ENCODE measurements around the gene TSHZ3.

Gene TSHZ3

DNA sequence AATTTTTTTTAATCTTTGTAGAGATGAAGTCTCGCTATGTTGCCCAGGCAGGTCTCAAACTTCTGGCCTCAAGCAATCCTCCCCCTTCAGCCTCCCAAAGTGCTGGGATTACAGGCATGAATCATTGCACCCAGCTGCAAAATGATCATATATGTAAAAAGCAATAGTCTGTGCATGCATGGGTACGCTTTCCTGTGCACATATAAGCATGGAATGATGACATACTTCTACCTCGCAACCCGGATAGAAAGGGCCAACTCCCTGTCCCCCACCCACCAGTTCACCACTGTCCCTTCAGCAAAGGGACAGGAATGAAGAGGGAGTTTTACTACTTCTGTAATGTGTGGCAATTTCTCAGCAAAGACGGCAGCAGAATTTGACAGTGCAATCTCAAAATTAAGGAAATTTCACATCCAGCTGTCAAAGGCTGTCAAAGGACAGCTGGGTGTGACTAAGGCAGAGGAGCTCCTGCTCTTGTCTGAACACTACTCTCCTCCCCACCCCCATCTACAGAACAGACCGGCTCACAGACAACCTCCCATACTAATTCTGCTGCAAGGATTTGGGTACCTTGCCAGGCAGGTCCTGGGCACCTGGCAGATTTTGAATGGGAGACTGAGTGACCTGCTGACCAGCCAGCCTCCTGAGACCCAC, 95.6 kb downstream of the TSHZ3 start:
- H3K4me3 ChIP-seq (ENCODE audit: low read depth, low read length) = no peak overlapping the region
- TF ChIP-seq POLR2A (IDR thresholded peaks at IDR 0.05; ENCODE audit: extremely low read depth, insufficient read length) = no peak
- TF ChIP-seq MYC (IDR thresholded peaks at IDR 0.05; ENCODE audit: low read depth, low read length) = no peak
- TF ChIP-seq, protein P1, sequence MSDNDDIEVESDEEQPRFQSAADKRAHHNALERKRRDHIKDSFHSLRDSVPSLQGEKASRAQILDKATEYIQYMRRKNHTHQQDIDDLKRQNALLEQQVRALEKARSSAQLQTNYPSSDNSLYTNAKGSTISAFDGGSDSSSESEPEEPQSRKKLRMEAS (IDR thresholded peaks at IDR 0.05; ENCODE audit: low read depth, low read length) = no peak
- TF ChIP-seq, protein P2, sequence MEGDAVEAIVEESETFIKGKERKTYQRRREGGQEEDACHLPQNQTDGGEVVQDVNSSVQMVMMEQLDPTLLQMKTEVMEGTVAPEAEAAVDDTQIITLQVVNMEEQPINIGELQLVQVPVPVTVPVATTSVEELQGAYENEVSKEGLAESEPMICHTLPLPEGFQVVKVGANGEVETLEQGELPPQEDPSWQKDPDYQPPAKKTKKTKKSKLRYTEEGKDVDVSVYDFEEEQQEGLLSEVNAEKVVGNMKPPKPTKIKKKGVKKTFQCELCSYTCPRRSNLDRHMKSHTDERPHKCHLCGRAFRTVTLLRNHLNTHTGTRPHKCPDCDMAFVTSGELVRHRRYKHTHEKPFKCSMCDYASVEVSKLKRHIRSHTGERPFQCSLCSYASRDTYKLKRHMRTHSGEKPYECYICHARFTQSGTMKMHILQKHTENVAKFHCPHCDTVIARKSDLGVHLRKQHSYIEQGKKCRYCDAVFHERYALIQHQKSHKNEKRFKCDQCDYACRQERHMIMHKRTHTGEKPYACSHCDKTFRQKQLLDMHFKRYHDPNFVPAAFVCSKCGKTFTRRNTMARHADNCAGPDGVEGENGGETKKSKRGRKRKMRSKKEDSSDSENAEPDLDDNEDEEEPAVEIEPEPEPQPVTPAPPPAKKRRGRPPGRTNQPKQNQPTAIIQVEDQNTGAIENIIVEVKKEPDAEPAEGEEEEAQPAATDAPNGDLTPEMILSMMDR (IDR thresholded peaks at IDR 0.05; ENCODE audit: low read depth, low read length) = no peak
- no peak for DNase-seq (ENCODE audit: low read depth)

DNA sequence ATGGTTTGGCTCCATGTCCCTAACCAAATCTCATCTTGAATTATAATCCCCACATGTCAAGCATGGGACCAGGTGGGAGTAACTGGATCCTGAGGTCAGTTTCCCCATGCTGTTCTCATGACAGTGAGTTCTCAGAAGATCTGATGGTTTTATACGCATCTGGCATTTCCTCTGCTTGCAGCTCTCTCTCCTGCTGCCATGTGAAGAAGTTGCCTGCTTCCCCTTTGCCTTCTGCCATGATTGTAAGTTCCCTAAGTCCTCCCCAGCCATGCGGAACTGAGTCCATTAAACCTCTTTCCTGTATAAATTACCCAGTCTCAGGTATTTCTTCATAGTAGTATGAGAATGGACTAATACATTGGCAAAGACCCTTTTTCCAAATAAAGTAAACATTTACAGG, 96.8 kb downstream of the TSHZ3 start:
- TF ChIP-seq MYC (IDR thresholded peaks at IDR 0.05; ENCODE audit: low read depth, low read length) = no peak
- TF ChIP-seq POLR2A (IDR thresholded peaks at IDR 0.05; ENCODE audit: extremely low read depth, insufficient read length) = no peak
- TF ChIP-seq, protein P2 (IDR thresholded peaks at IDR 0.05; ENCODE audit: low read depth, low read length) = no peak
- TF ChIP-seq, protein P1 (IDR thresholded peaks at IDR 0.05; ENCODE audit: low read depth, low read length) = no peak
- no peak overlapping the region for H3K4me3 ChIP-seq (ENCODE audit: low read depth, low read length)
- no peak for DNase-seq (ENCODE audit: low read depth)

DNA sequence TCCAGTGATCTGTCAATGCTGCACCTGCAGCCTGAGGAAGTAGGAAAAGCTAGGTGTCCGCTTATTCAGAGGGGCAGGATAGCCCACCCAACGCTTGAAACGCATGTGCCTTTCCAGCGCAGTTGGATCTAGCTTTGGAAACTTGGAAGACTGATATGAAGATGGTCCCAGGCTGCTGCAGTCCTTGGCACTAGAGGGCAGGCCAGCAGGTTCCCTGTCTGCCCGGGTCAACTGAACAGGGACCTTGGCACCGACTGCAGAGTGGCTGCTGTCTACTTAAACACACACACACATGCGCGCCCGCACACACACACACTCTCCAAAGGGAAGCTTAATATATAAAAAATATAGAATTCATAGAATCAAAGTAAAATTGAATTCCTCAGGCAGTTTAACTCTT, 100.0 kb downstream of the TSHZ3 start:
- no peak for DNase-seq (ENCODE audit: low read depth)
- TF ChIP-seq MYC (IDR thresholded peaks at IDR 0.05; ENCODE audit: low read depth, low read length) = no peak
- TF ChIP-seq, protein P1 (IDR thresholded peaks at IDR 0.05; ENCODE audit: low read depth, low read length) = no peak
- no peak for TF ChIP-seq POLR2A (IDR thresholded peaks at IDR 0.05; ENCODE audit: extremely low read depth, insufficient read length)
- TF ChIP-seq, protein P2 (IDR thresholded peaks at IDR 0.05; ENCODE audit: low read depth, low read length) = no peak
- no peak overlapping the region for H3K4me3 ChIP-seq (ENCODE audit: low read depth, low read length)

DNA sequence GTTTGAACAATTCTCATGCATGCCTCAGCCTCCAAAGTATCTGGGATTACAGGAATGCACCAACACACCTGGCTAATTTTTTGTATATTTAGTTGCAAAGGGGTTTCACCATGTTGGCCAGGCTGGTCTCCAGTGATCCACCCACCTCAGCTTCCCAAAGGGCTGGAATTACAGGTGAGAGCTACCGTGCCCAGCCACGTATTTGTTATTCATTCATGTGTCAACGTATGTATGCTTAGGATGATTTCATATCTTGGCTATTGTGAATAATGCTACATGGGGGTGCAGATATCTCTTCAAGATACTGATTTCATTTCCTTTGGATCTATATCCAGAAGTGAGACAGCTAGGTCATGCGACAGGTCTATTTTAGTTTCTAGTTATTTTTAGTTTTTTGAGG, 113.4 kb downstream of the TSHZ3 start:
- TF ChIP-seq, protein P1 (IDR thresholded peaks at IDR 0.05; ENCODE audit: low read depth, low read length) = no peak
- TF ChIP-seq, protein P2 (IDR thresholded peaks at IDR 0.05; ENCODE audit: low read depth, low read length) = no peak
- TF ChIP-seq POLR2A (IDR thresholded peaks at IDR 0.05; ENCODE audit: extremely low read depth, insufficient read length) (no peak), MYC (IDR thresholded peaks at IDR 0.05; ENCODE audit: low read depth, low read length) (no peak)
- DNase-seq (ENCODE audit: low read depth) = no peak
- no peak overlapping the region for H3K4me3 ChIP-seq (ENCODE audit: low read depth, low read length)

DNA sequence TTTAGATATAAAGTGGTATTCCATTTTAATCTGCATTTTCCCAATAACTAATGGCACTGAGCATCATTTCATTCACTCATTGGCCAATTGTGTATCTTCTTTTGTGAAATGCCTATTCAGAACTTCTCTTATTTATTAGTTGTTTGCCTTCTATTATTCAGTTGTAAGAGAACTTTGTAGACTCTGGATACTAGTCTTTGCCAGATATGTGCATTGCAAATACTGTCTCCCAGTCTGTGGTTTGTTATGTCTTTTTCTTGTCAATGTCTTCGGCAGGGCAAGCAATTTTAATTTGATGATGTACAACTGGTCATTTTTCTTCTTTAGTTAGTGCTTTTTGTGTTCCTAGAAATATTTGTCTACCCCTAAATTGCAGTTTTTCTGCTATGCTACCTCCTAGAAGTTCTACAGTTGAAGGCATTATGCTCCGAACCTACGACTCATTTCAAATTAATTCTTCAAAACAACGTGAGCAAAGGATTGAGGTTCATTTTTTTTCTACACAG, 115.9 kb downstream of the TSHZ3 start:
- TF ChIP-seq, protein P1 (IDR thresholded peaks at IDR 0.05; ENCODE audit: low read depth, low read length) = no peak
- TF ChIP-seq POLR2A (IDR thresholded peaks at IDR 0.05; ENCODE audit: extremely low read depth, insufficient read length) = no peak
- DNase-seq (ENCODE audit: low read depth) = no peak
- H3K4me3 ChIP-seq (ENCODE audit: low read depth, low read length) = no peak overlapping the region

DNA sequence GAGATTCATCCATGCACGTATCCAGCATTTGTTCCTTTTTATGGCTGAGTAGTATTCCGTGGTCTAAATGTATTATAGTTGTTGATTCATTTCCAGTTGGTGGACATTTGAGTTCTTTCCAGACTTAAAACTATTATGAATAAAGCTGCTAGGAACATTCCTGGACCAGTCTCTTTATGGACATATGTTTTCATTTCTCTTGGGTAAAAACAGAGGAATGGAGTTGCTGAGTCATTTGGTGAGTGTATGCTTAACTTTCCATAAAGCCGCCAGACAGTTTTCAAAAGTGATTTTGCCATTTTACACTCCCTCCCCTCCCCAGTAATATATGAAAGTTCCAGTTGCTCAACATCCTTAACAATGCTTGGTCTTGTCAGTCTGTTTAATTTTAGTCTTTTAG, 116.4 kb downstream of the TSHZ3 start:
- H3K4me3 ChIP-seq (ENCODE audit: low read depth, low read length) = no peak overlapping the region
- TF ChIP-seq, protein P1 (IDR thresholded peaks at IDR 0.05; ENCODE audit: low read depth, low read length) = no peak
- TF ChIP-seq MYC (IDR thresholded peaks at IDR 0.05; ENCODE audit: low read depth, low read length) (no peak), POLR2A (IDR thresholded peaks at IDR 0.05; ENCODE audit: extremely low read depth, insufficient read length) (no peak)
- TF ChIP-seq, protein P2 (IDR thresholded peaks at IDR 0.05; ENCODE audit: low read depth, low read length) = no peak
- DNase-seq (ENCODE audit: low read depth) = no peak
